Thyroid gland (tissue), 4 donors: ENCODE data around the gene PDRG1.

ENCODE experiments used
- POLR2A ChIP-seq, 2 donors: fragments of 450-650 bp; IDR thresholded peaks; one replicate each; pipeline ENCODE4 v1.6.1; 2017; ENCODE audit warnings: antibody characterized with exemption in 2 of 2, mild to moderate bottlenecking in 2 of 2, moderate library complexity in 1 of 2
- TF ChIP-seq, protein P1 (sequence below), 6 experiments: fragments of 200-600 bp in 3 of 6; fragments of 450-650 bp in 3 of 6; sonication (generic) in 3 of 6; IDR thresholded peaks; one replicate each; pipeline ENCODE4 v1.5.1; 2016 to 2019; ENCODE audit warnings: antibody characterized with exemption in 6 of 6, mild to moderate bottlenecking in 2 of 6, inconsistent platforms in 1 of 6, moderate library complexity in 1 of 6

- TF ChIP-seq, protein P1, sequence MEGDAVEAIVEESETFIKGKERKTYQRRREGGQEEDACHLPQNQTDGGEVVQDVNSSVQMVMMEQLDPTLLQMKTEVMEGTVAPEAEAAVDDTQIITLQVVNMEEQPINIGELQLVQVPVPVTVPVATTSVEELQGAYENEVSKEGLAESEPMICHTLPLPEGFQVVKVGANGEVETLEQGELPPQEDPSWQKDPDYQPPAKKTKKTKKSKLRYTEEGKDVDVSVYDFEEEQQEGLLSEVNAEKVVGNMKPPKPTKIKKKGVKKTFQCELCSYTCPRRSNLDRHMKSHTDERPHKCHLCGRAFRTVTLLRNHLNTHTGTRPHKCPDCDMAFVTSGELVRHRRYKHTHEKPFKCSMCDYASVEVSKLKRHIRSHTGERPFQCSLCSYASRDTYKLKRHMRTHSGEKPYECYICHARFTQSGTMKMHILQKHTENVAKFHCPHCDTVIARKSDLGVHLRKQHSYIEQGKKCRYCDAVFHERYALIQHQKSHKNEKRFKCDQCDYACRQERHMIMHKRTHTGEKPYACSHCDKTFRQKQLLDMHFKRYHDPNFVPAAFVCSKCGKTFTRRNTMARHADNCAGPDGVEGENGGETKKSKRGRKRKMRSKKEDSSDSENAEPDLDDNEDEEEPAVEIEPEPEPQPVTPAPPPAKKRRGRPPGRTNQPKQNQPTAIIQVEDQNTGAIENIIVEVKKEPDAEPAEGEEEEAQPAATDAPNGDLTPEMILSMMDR (IDR thresholded peaks at IDR 0.05), result no peak
- no peak for TF ChIP-seq POLR2A (IDR thresholded peaks at IDR 0.05)
Observed at GRCh38 chr20:31909253-31910070, 42.4 kb downstream of the PDRG1 start.
